Mesothelial cell of epicardium (in vitro differentiated cells): ENCODE measurements around the gene AIFM3. TPM values are rescaled to one million over a fixed set of nuclear protein-coding genes. Genes with fewer than 3 reads are reported as not detected.

ENCODE experiments used
- DNase-seq, 2 experiments: peaks; one replicate each; pipeline ENCODE4 v3.0.0; 2021; ENCODE audit warnings: low spot score in 2 of 2; ENCODE audit not compliant: unreplicated experiment in 2 of 2
- H3K27ac Mint-ChIP-seq: 2 replicates; pipeline ENCODE4 v1.8.0; 2021; ENCODE audit warnings: mixed read lengths
- H3K27me3 Mint-ChIP-seq: 2 replicates; pipeline ENCODE4 v1.8.0; 2021; ENCODE audit warnings: low read depth, mixed read lengths
- H3K36me3 Mint-ChIP-seq: 2 replicates; pipeline ENCODE4 v1.8.0; 2021; ENCODE audit warnings: mixed read lengths
- H3K4me1 Mint-ChIP-seq: 2 replicates; pipeline ENCODE4 v1.8.0; 2021; ENCODE audit warnings: mixed read lengths
- H3K4me3 Mint-ChIP-seq: 2 replicates; pipeline ENCODE4 v1.8.0; 2021; ENCODE audit warnings: mild to moderate bottlenecking, moderate library complexity, mixed read lengths
- H3K9me3 Mint-ChIP-seq: 2 replicates; pipeline ENCODE4 v1.8.0; 2021; ENCODE audit warnings: mixed read lengths
- CTCF ChIP-seq: fragments of 200-600 bp; sonication (generic); IDR thresholded peaks from one replicate; pipeline ENCODE4 v1.5.0; 2021; ENCODE audit warnings: antibody characterized with exemption; ENCODE audit not compliant: unreplicated experiment
- total RNA-seq: library from RNA; stranded (reverse); gene quantifications from 3 replicates; pipeline ENCODE4 v1.2.1, GENCODE V29; 2021

Gene AIFM3
- total RNA-seq, 1 donor from 2014 or later, result 2.5 TPM

- DNase-seq, result no peak
- Mint-ChIP-seq H3K4me3 (no peak overlapping the region), H3K36me3 (no peaks in the 10 kb centered on the region), H3K27me3 (peaks cover 12% of the 10 kb centered on the region), H3K9me3 (peaks cover 3% of the 10 kb centered on the region), H3K27ac (no peak overlapping the region), H3K4me1 (peaks cover 24% of the 10 kb centered on the region)
- TF ChIP-seq CTCF, result no peak
Measured at GRCh38 chr22:20977019-20977418, 10.0 kb downstream of the AIFM3 start.

- no peak for DNase-seq
- Mint-ChIP-seq H3K36me3 (no peaks in the 10 kb centered on the region), H3K4me3 (no peak overlapping the region), H3K9me3 (peaks cover 3% of the 10 kb centered on the region), H3K27me3 (peaks cover 12% of the 10 kb centered on the region), H3K27ac (no peak overlapping the region), H3K4me1 (peaks cover 27% of the 10 kb centered on the region)
- TF ChIP-seq CTCF, result no peak
Measured at GRCh38 chr22:20977516-20978170, 10.6 kb downstream of the AIFM3 start.

DNA sequence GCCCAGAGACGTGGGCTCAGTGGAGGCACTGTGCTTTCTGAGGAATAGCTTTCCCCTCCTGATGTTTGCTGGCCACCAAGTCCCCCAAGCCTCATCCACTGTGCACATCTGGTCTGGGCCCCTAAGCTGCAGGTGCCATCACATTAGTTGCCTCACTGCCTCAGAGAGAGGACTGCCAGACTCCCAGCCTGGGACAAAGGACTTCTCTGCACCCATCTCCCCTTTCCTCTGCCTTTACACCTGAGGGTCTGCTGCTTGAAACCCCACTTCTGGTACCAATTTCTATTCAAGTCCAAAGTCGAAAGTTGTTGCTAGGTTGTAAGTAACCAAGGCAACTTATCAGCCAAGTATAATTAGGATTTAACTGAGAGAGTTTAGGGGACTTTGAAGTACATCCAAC is 11.4 kb downstream of the AIFM3 start:
- Mint-ChIP-seq H3K4me1 (peaks cover 33% of the 10 kb centered on the region), H3K27me3 (peaks cover 12% of the 10 kb centered on the region), H3K36me3 (no peaks in the 10 kb centered on the region), H3K27ac (no peak overlapping the region), H3K4me3 (no peak overlapping the region), H3K9me3 (peaks cover 3% of the 10 kb centered on the region)
- no peak for TF ChIP-seq CTCF
- DNase-seq, result no peak

- peak; percentile 51 to 70 for DNase-seq
- H3K4me3 Mint-ChIP-seq, result peak overlapping the region; percentile 99
- H3K27me3 Mint-ChIP-seq, result peaks cover 12% of the 10 kb centered on the region
- TF ChIP-seq CTCF, result no peak
- H3K9me3 Mint-ChIP-seq, result peaks cover 3% of the 10 kb centered on the region
- H3K4me1 Mint-ChIP-seq, result peaks cover 35% of the 10 kb centered on the region
- no peaks in the 10 kb centered on the region for H3K36me3 Mint-ChIP-seq
- H3K27ac Mint-ChIP-seq, result peak overlapping the region; percentile 71
Measured at GRCh38 chr22:20979243-20979809, 12.3 kb downstream of the AIFM3 start.

- no peak overlapping the region for H3K27ac Mint-ChIP-seq
- DNase-seq, result no peak
- TF ChIP-seq CTCF, result no peak
- H3K36me3 Mint-ChIP-seq, result no peaks in the 10 kb centered on the region
- H3K9me3 Mint-ChIP-seq, result peaks cover 3% of the 10 kb centered on the region
- peaks cover 35% of the 10 kb centered on the region for H3K4me1 Mint-ChIP-seq
- H3K4me3 Mint-ChIP-seq, result peak overlapping the region; percentile 99
- peaks cover 12% of the 10 kb centered on the region for H3K27me3 Mint-ChIP-seq
Measured at GRCh38 chr22:20979940-20980453, 12.9 kb downstream of the AIFM3 start.
